NCI-H1694 (cell line): Measurements from ENCODE around the gene MGAT5.

Experiments used
- DNase-seq: peaks from one replicate; lab custom pipeline; 2025; lab: John Stamatoyannopoulos, UW

MGAT5 gene

GRCh38 chr2:134336921-134337320 lies 83.0 kb downstream of the MGAT5 start:
- DNase-seq, result no peak

- DNase-seq, result no peak
Observed at GRCh38 chr2:134337631-134338030, 83.8 kb downstream of the MGAT5 start.

GRCh38 chr2:134338208-134338607 lies 84.3 kb downstream of the MGAT5 start:
- no peak for DNase-seq

GRCh38 chr2:134341476-134341875 lies 87.6 kb downstream of the MGAT5 start:
- DNase-seq, result no peak

GRCh38 chr2:134344954-134345697 lies 91.3 kb downstream of the MGAT5 start:
- no peak for DNase-seq

- no peak for DNase-seq
Observed at GRCh38 chr2:134346141-134346540, 92.3 kb downstream of the MGAT5 start.

GRCh38 chr2:134347756-134348155 lies 93.9 kb downstream of the MGAT5 start:
- no peak for DNase-seq

- DNase-seq, result no peak
Observed at GRCh38 chr2:134348239-134348638, 94.4 kb downstream of the MGAT5 start.

GRCh38 chr2:134348760-134349159 lies 94.9 kb downstream of the MGAT5 start:
- no peak for DNase-seq

GRCh38 chr2:134351016-134351415 lies 97.1 kb downstream of the MGAT5 start:
- DNase-seq, result peak; percentile 81

- no peak for DNase-seq
Observed at GRCh38 chr2:134351899-134352298, 98.0 kb downstream of the MGAT5 start.

- DNase-seq, result no peak
Observed at GRCh38 chr2:134352844-134353243, 99.0 kb downstream of the MGAT5 start.

GRCh38 chr2:134354611-134355010 lies 100.7 kb downstream of the MGAT5 start:
- DNase-seq, result no peak

GRCh38 chr2:134357814-134358213 lies 103.9 kb downstream of the MGAT5 start:
- DNase-seq, result no peak

- peak; percentile 56 for DNase-seq
Observed at GRCh38 chr2:134359367-134360081, 105.7 kb downstream of the MGAT5 start.

- DNase-seq, result peak; percentile 87
Observed at GRCh38 chr2:134360745-134361487, 107.0 kb downstream of the MGAT5 start.

- DNase-seq, result no peak
Observed at GRCh38 chr2:134361648-134362047, 107.8 kb downstream of the MGAT5 start.

GRCh38 chr2:134362152-134362668 lies 108.3 kb downstream of the MGAT5 start:
- no peak for DNase-seq

GRCh38 chr2:134362740-134363139 lies 108.9 kb downstream of the MGAT5 start:
- no peak for DNase-seq

GRCh38 chr2:134365356-134365755 lies 111.5 kb downstream of the MGAT5 start:
- no peak for DNase-seq

GRCh38 chr2:134366359-134366758 lies 112.5 kb downstream of the MGAT5 start:
- DNase-seq, result no peak

GRCh38 chr2:134367213-134367612 lies 113.3 kb downstream of the MGAT5 start:
- no peak for DNase-seq
